Liver (tissue), 3 donors: ENCODE measurements around the gene CTNNA2.

Experiments
- CTCF ChIP-seq: fragments of 150-350 bp; IDR thresholded peaks from 2 replicates; pipeline ENCODE4 v1.5.1; 2017; ENCODE audit warnings: improper control_type of control experiment, low read depth, low read length; ENCODE audit not compliant: missing input control
- EGR1 ChIP-seq, 2 donors: IDR thresholded peaks; 2 replicates each; pipeline ENCODE4 v1.6.1; 2016 to 2018; ENCODE audit warnings: antibody characterized with exemption in 2 of 2, low read depth in 2 of 2
- FOXA1 ChIP-seq: IDR thresholded peaks from 2 replicates; pipeline ENCODE4 v1.6.1; 2016; ENCODE audit warnings: antibody characterized with exemption
- JUND ChIP-seq, 2 donors: IDR thresholded peaks; 2 replicates each; pipeline ENCODE4 v1.6.1; 2016; ENCODE audit warnings: antibody characterized with exemption in 2 of 2
- MAX ChIP-seq: IDR thresholded peaks from 2 replicates; pipeline ENCODE4 v1.6.1; 2016; ENCODE audit warnings: antibody characterized with exemption
- RAD21 ChIP-seq, 2 donors: IDR thresholded peaks; 2 replicates each; pipeline ENCODE4 v1.6.1; 2016; ENCODE audit warnings: antibody characterized with exemption in 2 of 2, mild to moderate bottlenecking in 2 of 2
- REST ChIP-seq: IDR thresholded peaks from 2 replicates; pipeline ENCODE4 v1.6.1; 2016; ENCODE audit warnings: antibody characterized with exemption, mild to moderate bottlenecking
- RXRA ChIP-seq, 2 donors: IDR thresholded peaks; 2 replicates each; pipeline ENCODE4 v1.6.1; 2017 to 2018; ENCODE audit warnings: antibody characterized with exemption in 2 of 2, mild to moderate bottlenecking in 1 of 2
- SP1 ChIP-seq: IDR thresholded peaks from 2 replicates; pipeline ENCODE4 v1.6.1; 2018; ENCODE audit warnings: antibody characterized with exemption, mild to moderate bottlenecking
- TAF1 ChIP-seq: conservative IDR thresholded peaks from 2 replicates; pipeline ENCODE4 v1.6.1; 2016; ENCODE audit warnings: antibody characterized with exemption, mild to moderate bottlenecking
- YY1 ChIP-seq: IDR thresholded peaks from 2 replicates; pipeline ENCODE4 v1.6.1; 2016; ENCODE audit warnings: antibody characterized with exemption, mild to moderate bottlenecking
- TF ChIP-seq, protein P1 (sequence below): IDR thresholded peaks from 2 replicates; pipeline ENCODE4 v1.6.1; 2016; ENCODE audit warnings: antibody characterized with exemption
- TF ChIP-seq, protein P2 (sequence below): IDR thresholded peaks from 2 replicates; pipeline ENCODE4 v1.6.1; 2016; ENCODE audit warnings: antibody characterized with exemption
- donor health status: healthy.
- donor health status: healthy.

DNA sequence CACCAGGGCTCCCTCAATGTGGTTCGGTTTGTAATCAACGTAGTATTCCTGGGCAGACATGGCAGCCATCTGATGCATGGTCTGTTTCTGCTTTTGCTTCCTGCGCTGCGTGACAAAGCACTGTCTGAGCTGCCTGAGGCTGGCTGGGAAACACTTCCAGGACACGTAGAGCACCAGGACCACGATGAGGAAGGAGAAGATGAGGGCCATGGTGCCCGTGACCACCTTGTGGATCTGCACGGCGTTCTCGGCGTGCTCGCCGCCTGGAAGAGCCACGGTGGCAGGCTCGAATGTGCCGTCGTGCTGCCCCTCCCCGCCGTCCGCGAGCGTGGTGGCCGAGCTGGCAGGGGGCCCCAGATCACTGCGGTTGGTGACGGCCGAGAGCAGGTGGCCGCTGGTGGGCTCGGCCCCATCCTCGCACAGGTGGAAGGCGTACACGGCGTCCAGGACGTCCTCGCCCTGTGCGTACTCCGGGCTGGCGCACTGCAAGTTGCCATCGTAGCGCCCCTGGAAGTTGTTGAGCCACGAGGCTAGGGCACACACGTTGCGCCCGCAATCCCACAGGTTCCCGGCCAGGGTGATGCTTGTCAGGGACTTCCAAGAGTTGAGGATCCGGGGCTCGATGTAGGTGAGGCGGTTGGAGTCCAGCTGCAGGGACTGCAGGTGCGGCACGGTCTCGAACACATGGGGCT, 789.6 kb downstream of the CTNNA2 start:
- TF ChIP-seq MAX = no peak
- no peak for TF ChIP-seq CTCF
- no peak for TF ChIP-seq TAF1
- no peak for TF ChIP-seq JUND (IDR thresholded peaks at IDR 0.05)
- TF ChIP-seq SP1 = no peak
- no peak for TF ChIP-seq RAD21 (IDR thresholded peaks at IDR 0.05)
- no peak for TF ChIP-seq RXRA (IDR thresholded peaks at IDR 0.05)
- no peak for TF ChIP-seq EGR1 (IDR thresholded peaks at IDR 0.05; ENCODE audit: low read depth in 2 of 2)
- TF ChIP-seq, protein P1, sequence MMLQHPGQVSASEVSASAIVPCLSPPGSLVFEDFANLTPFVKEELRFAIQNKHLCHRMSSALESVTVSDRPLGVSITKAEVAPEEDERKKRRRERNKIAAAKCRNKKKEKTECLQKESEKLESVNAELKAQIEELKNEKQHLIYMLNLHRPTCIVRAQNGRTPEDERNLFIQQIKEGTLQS = no peak
- no peak for TF ChIP-seq YY1
- TF ChIP-seq, protein P2, sequence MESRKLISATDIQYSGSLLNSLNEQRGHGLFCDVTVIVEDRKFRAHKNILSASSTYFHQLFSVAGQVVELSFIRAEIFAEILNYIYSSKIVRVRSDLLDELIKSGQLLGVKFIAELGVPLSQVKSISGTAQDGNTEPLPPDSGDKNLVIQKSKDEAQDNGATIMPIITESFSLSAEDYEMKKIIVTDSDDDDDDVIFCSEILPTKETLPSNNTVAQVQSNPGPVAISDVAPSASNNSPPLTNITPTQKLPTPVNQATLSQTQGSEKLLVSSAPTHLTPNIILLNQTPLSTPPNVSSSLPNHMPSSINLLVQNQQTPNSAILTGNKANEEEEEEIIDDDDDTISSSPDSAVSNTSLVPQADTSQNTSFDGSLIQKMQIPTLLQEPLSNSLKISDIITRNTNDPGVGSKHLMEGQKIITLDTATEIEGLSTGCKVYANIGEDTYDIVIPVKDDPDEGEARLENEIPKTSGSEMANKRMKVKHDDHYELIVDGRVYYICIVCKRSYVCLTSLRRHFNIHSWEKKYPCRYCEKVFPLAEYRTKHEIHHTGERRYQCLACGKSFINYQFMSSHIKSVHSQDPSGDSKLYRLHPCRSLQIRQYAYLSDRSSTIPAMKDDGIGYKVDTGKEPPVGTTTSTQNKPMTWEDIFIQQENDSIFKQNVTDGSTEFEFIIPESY = no peak
- no peak for TF ChIP-seq REST
- no peak for TF ChIP-seq FOXA1
